NCI-H345 treated with DMSO at 0.1 percent for 48 hours (cell line): ENCODE data around the gene OR11G2.
"Not testable (repeated sequence)": the region's sequence is repeated elsewhere in the genome, so short reads cannot be mapped to it uniquely, and the experiment has no call there.

Experiments used
- DNase-seq: peaks from one replicate; lab custom pipeline; 2025; ENCODE audit not compliant: unreplicated experiment; lab: John Stamatoyannopoulos, UW

OR11G2 gene

GRCh38 chr14:20219033-20219432 lies 28.3 kb downstream of the OR11G2 start:
- no peak for DNase-seq

DNA sequence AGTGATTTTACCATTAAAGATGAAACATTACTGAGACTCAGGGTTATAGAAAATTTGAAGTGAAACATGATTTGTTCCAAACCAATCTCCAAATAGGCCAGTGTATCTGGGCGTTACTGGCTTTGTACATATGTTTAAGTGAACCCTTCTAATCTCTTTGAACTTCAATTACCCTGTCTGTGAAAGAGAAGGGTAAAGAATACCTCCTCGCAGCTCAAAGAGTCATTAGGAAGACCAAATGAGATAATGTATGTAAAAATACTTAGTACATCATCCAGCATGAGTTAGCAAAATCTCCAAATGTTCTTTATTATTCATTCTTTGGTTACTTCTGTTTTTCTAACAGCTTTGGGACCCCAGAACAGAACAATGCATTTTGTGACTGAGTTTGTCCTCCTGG lies 32.7 kb downstream of the OR11G2 start, which contains the start of gene OR11H6:
Gene OR11H6 (plus strand): TSS at position 301 of the 400 bp plus-strand sequence. CDS start 0 bp downstream, at position 301.
- no peak for DNase-seq

DNA sequence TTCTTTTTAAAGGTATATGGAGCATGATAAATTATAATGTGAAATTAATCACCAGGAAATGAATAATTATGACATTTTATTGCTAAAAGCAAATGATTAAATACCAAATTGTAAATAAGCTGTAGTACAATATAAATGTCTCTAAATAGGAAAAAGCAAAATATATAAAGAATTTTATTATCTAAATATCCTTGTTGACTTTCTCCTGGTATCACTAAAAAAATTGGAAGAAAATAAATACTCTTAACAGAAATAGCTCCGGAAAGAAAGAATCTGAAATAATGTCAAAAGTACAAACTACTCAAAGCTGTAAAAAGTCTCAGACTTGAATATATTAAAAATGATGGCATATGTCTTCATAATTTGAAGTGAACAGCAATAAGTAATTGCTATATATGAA lies 38.0 kb downstream of the OR11G2 start, which contains the start of gene OR11H7:
Gene OR11H7 (plus strand): TSS at position 301 of the 400 bp plus-strand sequence.
- no peak for DNase-seq

GRCh38 chr14:20235415-20235814 lies 44.7 kb downstream of the OR11G2 start:
- not testable (repeated sequence) for DNase-seq

- DNase-seq, result no peak
Observed at GRCh38 chr14:20247646-20248246, 57.0 kb downstream of the OR11G2 start.
